ENCODE results near the gene ZNF467.

- no peak for TF ChIP-seq CTCF (IDR thresholded peaks at IDR 0.05)
- no peak for TF ChIP-seq EZH2 (IDR thresholded peaks at IDR 0.05; ENCODE audit: borderline replicate concordance, insufficient read depth, low read depth, low read length, poor library complexity, severe bottlenecking)
These were observed 56.5 kb downstream of the ZNF467 start for GRCh38 chr7:149716932-149717307.

Measured in B cell (primary cell).